Heart left ventricle (tissue), 13 donors: ENCODE data around the gene HIVEP1.

Experiments used
- CTCF ChIP-seq, 12 donors: fragments of 200-600 bp; sonication (generic) in 4 of 12; IDR thresholded peaks; one replicate each; pipeline versions ENCODE4 v1.5.0 to v1.8.0; 2018 to 2022; ENCODE audit warnings: antibody characterized with exemption in 12 of 12, mild to moderate bottlenecking in 5 of 12
- POLR2A ChIP-seq, 2 donors: fragments of 450-650 bp; IDR thresholded peaks; one replicate each; pipeline ENCODE4 v1.6.1; 2017; ENCODE audit warnings: antibody characterized with exemption in 2 of 2, mild to moderate bottlenecking in 2 of 2, moderate library complexity in 2 of 2
- donor health status: ischemic (EF 13 %, LVEDD 7.1; RV severe dilation, severe dysfunction).
- donor health status: DM: no; HTN: yes; CAD: no.
- donor health status: DM: no; HTN: no; CAD: no.
- donor health status: ischemic (EF 25% LVEDD 6.9; RV normal size, moderate dysfunction).
- donor health status: ischemic (EF 25% LVEDD 5.7; RV mildly dilated, moderate dysfunction).
- donor health status: ischemic (EF 35%, LVEDD 5.7; RV mildly dilated, moderate dysfunction).
- donor health status: nonischemic (EF 11% LVEDD 7.7; RV severe dilation, severe dysfunction).
- donor health status: DM: yes; HTN: yes; CAD: no.
- donor health status: PGD.
- donor health status: ischemic (EF 29% LVEDD 5.4; RV normal size, mild dysfunction).
- donor health status: nonischemic (EF 23%, LVEDD 6.1; RV moderate dilation, normal function).

- TF ChIP-seq CTCF (IDR thresholded peaks at IDR 0.05), result no peak
- peak in 1 of 2 donors; percentile 29 for TF ChIP-seq POLR2A (IDR thresholded peaks at IDR 0.05)
Measured at GRCh38 chr6:12012038-12012557, at the start of gene HIVEP1.
